ENCODE measurements around the gene DCST1. TPM values are rescaled to one million over a fixed set of nuclear protein-coding genes. Genes with fewer than 3 reads are reported as not detected.
A peak's percentile ranks its signal among the peaks of the same experiment; 100 is the strongest.

Gene DCST1
- total and polyA plus RNA-seq, 2 of the 4 experiments (the other 2 are of a cell fraction): not detected

DNA sequence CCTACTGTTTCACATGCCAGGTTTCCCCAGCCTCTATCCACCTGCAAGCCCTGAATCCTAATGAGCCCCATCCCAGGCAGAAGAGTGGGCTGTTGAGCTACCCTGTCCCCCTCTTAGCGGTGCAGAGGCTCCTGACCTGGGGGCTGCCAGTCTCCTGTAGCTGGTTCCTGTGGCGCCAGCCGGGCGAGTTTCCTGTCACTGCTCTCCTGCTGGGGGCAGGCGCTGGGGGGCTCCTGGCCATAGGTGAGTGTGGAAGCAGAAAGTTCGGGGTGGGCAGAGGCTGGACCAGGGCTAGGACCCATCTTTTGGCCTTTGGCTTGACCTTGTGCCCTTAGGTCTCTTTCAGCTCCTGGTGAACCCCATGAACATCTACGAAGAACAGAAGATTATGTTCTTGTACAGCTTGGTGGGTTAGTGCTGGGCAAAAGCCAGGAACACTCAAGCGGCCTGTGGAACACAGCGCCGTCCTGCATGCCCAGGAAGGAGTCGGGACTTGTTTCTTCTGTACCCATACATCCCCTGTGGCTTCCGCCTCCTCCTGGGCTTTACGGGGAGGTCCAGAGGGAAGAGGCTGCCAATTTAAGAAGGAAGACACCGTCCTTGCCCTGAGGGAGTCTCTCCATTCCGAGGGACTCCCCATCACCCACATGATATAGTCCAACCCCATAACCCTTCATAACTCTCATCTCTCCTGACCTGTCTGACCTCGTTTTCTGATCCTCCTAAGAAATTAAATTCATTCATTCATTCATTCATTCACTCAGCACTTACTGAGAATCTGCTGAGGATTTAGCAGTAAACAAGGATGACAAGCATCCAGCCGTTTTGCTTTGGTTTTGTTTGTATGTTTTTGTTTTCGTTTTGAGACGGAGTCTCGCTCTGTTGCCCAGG, 939 bp downstream of the DCST1 start:
- POLR2A ChIA-PET (ENCODE audit: unreplicated experiment): no interaction called here
- no peak for ATAC-seq (ENCODE audit: low read depth)
- CTCF ChIA-PET: no interaction called here
- no peak overlapping the region for H2AK5ac ChIP-seq (ENCODE audit: low read depth, low read length)
- H3K79me1 ChIP-seq (ENCODE audit: low read depth in 1 of 2, low read length in 2 of 2): no peaks in the 10 kb centered on the region
- no peak overlapping the region for H2BK15ac ChIP-seq (ENCODE audit: low read depth, low read length)
- no peak overlapping the region for H3K9ac ChIP-seq (ENCODE audit: low read depth, low read length)
- no peak overlapping the region for H3K4ac ChIP-seq (ENCODE audit: low read depth, low read length)
- no peaks in the 10 kb centered on the region for H3K9me3 ChIP-seq (ENCODE audit: control insufficient read depth, insufficient read depth, low read length)
- H2BK120ac ChIP-seq (ENCODE audit: low read depth, low read length): no peak overlapping the region
- no peak overlapping the region for H4K5ac ChIP-seq (ENCODE audit: low read depth, low read length)
- no peak overlapping the region for H2AFZ ChIP-seq (replicated peaks; ENCODE audit: low read length, poor library complexity)
- no peak overlapping the region for H4K91ac ChIP-seq (ENCODE audit: insufficient read depth, low read depth, low read length)
- no peak overlapping the region for H3K27ac ChIP-seq (ENCODE audit: insufficient read depth, low read length)
- WGBS, 2 experiments (ENCODE audit: extremely low coverage in 2 of 2, insufficient read length in 1 of 2): 50% methylated on average over 2 of the region's 20 CpGs; no CpG with 5 or more reads in 1 of the 2 experiments
- H3K4me1 ChIP-seq (ENCODE audit: control insufficient read depth, insufficient read depth, low read length): peaks cover 1% of the 10 kb centered on the region; the same call in 1 of the 2 replicates
- peak overlapping the region; percentile 55 for H2AK9ac ChIP-seq (replicated peaks; ENCODE audit: low read depth, low read length, poor library complexity)
- no peak overlapping the region for H2BK5ac ChIP-seq (ENCODE audit: low read depth, low read length, poor library complexity, severe bottlenecking)
- no peak overlapping the region for H3K4me2 ChIP-seq (ENCODE audit: low read depth, low read length)
- intact Hi-C loops (cut with micrococcal nuclease) (no loop called here), dilution Hi-C loops (cut with HindIII; ENCODE audit: low sequenced_read_pairs, unreplicated experiment) (no loop called here), in situ Hi-C loops (cut with MboI; ENCODE audit: low sequenced_read_pairs) (no loop called here)
- DNase-seq: no peak
- no TSS peak for BruUV-seq (replicated peaks)
- H3K14ac ChIP-seq (replicated peaks; ENCODE audit: low read depth, low read length): no peak overlapping the region
- H3K56ac ChIP-seq (ENCODE audit: extremely low read depth, insufficient read depth, low read length): no peak overlapping the region
- no peak overlapping the region for H4K8ac ChIP-seq (ENCODE audit: low read depth in 2 of 2, low read length in 2 of 2)
- H3K18ac ChIP-seq (ENCODE audit: low read depth, low read length): no peak overlapping the region
- no peak overlapping the region for H2BK20ac ChIP-seq (ENCODE audit: low read depth, low read length)
- peaks cover 6% of the 10 kb centered on the region; the same call in 1 of the 2 replicates for H3K9me1 ChIP-seq (ENCODE audit: insufficient read depth, low read length)
- H3K4me3 ChIP-seq (ENCODE audit: insufficient read depth, low read depth, low read length): no peak overlapping the region
- H4K20me1 ChIP-seq (ENCODE audit: insufficient read depth, low read length): no peaks in the 10 kb centered on the region; the same call in 1 of the 2 replicates
- TF ChIP-seq MAZ (IDR thresholded peaks at IDR 0.05; ENCODE audit: borderline replicate concordance, low read depth, low read length) (no peak), FOS (IDR thresholded peaks at IDR 0.05; ENCODE audit: low read depth, low read length) (no peak), POLR2A (IDR thresholded peaks at IDR 0.05; ENCODE audit: low read depth, low read length) (no peak)
- TF ChIP-seq, protein P1, sequence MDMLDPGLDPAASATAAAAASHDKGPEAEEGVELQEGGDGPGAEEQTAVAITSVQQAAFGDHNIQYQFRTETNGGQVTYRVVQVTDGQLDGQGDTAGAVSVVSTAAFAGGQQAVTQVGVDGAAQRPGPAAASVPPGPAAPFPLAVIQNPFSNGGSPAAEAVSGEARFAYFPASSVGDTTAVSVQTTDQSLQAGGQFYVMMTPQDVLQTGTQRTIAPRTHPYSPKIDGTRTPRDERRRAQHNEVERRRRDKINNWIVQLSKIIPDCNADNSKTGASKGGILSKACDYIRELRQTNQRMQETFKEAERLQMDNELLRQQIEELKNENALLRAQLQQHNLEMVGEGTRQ (IDR thresholded peaks at IDR 0.05; ENCODE audit: low read depth, low read length): no peak
- H3K36me3 ChIP-seq (ENCODE audit: control insufficient read depth, insufficient read depth, low read length): no peaks in the 10 kb centered on the region
- no peak overlapping the region for H3K23ac ChIP-seq (ENCODE audit: low read depth, low read length)
- peaks cover 46% of the 10 kb centered on the region for H3K27me3 ChIP-seq (ENCODE audit: control insufficient read depth, insufficient read depth, low read length)

All from IMR-90 (cell line).